Activated CD8-positive, alpha-beta memory T cell treated with anti-CD3 and anti-CD28 coated beads, Interleukin-2, amount 10 ng/mL, durations not matched to agents 7 days and 5 days (primary cell): ENCODE results near the gene PODXL2. TPM values are rescaled to one million over a fixed set of nuclear protein-coding genes. Genes with fewer than 3 reads are reported as not detected.
A peak's percentile ranks its signal among the peaks of the same experiment; 100 is the strongest.

Source experiments
- ATAC-seq: fragments of 150-1000 bp; cut with Tn5 transposase; one replicate; pipeline ENCODE4 v1.10.0; 2021; ENCODE audit warnings: moderate library complexity
- CTCF ChIA-PET: fragments of 350-600 bp; sonication (Branson Sonifier 250); formaldehyde crosslinking; loops from one replicate; lab custom pipeline; 2021; ENCODE audit warnings: antibody characterized with exemption; lab: Charles Lee
- DNase-seq: peaks from one replicate; pipeline ENCODE4 v3.0.0-alpha.2; 2020
- H3K27ac Mint-ChIP-seq: one replicate; pipeline ENCODE4 v1.8.0; 2021; ENCODE audit warnings: mild to moderate bottlenecking, mixed read lengths
- H3K27me3 Mint-ChIP-seq: one replicate; pipeline ENCODE4 v1.8.0; 2021; ENCODE audit warnings: mixed read lengths
- H3K36me3 Mint-ChIP-seq: one replicate; pipeline ENCODE4 v1.8.0; 2021; ENCODE audit warnings: mild to moderate bottlenecking, mixed read lengths
- H3K4me1 Mint-ChIP-seq: one replicate; pipeline ENCODE4 v1.8.0; 2021; ENCODE audit warnings: mixed read lengths
- H3K4me3 Mint-ChIP-seq: one replicate; pipeline ENCODE4 v1.8.0; 2021; ENCODE audit warnings: mild to moderate bottlenecking, moderate library complexity, mixed read lengths
- H3K9me3 Mint-ChIP-seq: one replicate; pipeline ENCODE4 v1.8.0; 2022; ENCODE audit warnings: low read depth, mixed read lengths
- total RNA-seq, 2 experiments: library from RNA; stranded (reverse); gene quantifications; one replicate each; pipeline ENCODE4 v1.2.3, GENCODE V29; 2021

PODXL2 gene
- total RNA-seq, 2 experiments from 2014 or later, result 1.4 to 2.2 TPM

- CTCF ChIA-PET, result interaction anchor here (0.9 to 1.5 kb wide), 2 partner anchors 37 to 143 kb away, joined by 3 to 4 read pairs; no protein-coding TSS in a partner anchor
- no peak for DNase-seq
- H3K9me3 Mint-ChIP-seq, result no peaks in the 10 kb centered on the region
- peaks cover under 1% of the 10 kb centered on the region for H3K4me1 Mint-ChIP-seq
- H3K27ac Mint-ChIP-seq, result no peak overlapping the region
- ATAC-seq, result no peak
- H3K36me3 Mint-ChIP-seq, result no peaks in the 10 kb centered on the region
- H3K27me3 Mint-ChIP-seq, result no peaks in the 10 kb centered on the region
- no peak overlapping the region for H3K4me3 Mint-ChIP-seq
Observed at GRCh38 chr3:127688416-127689265, 59.7 kb downstream of the PODXL2 start.

DNA sequence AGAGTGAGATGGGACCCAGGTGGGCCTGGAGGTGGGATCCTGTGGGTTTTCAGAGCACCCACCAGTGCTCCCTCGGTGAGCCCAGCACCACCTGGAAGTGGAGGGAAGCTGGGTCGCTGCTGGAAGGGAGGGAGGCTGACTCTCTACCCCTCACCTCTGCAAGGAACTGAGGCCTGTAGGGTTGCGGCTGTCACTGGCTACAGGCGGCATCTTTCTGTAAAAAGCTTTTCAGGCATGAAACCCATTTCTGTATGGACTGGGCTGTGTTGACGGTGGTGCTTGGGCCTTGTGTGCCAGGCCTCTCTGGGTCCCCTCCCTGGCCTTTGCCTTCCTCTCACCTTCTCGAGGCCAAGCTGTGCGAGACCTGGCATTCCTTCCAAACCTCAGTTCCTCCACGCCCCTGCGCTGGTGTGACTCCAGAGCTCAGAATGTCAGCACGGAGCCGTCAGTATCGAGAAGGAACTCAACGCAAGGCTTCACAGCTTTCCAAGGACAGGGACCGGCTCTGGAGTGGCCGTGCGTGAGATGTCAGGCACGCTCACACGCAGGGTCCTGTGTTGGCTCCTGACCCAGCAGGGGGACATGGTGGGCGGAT lies 60.4 kb downstream of the PODXL2 start:
- H3K4me3 Mint-ChIP-seq, result no peak overlapping the region
- H3K36me3 Mint-ChIP-seq, result no peaks in the 10 kb centered on the region
- no peaks in the 10 kb centered on the region for H3K4me1 Mint-ChIP-seq
- H3K27ac Mint-ChIP-seq, result no peak overlapping the region
- CTCF ChIA-PET, result interaction anchor here (0.9 to 1.5 kb wide), 2 partner anchors 38 to 143 kb away, joined by 3 to 4 read pairs; no protein-coding TSS in a partner anchor
- no peaks in the 10 kb centered on the region for H3K9me3 Mint-ChIP-seq
- ATAC-seq, result no peak
- no peaks in the 10 kb centered on the region for H3K27me3 Mint-ChIP-seq
- no peak for DNase-seq

GRCh38 chr3:127690106-127690505 lies 61.1 kb downstream of the PODXL2 start:
- ATAC-seq, result no peak
- CTCF ChIA-PET, result no interaction called here
- H3K4me3 Mint-ChIP-seq, result no peak overlapping the region
- DNase-seq, result no peak
- H3K27me3 Mint-ChIP-seq, result no peaks in the 10 kb centered on the region
- no peaks in the 10 kb centered on the region for H3K9me3 Mint-ChIP-seq
- H3K27ac Mint-ChIP-seq, result no peak overlapping the region
- H3K4me1 Mint-ChIP-seq, result no peaks in the 10 kb centered on the region
- no peaks in the 10 kb centered on the region for H3K36me3 Mint-ChIP-seq

- H3K4me3 Mint-ChIP-seq, result no peak overlapping the region
- peak; percentile 52 for ATAC-seq
- no peaks in the 10 kb centered on the region for H3K27me3 Mint-ChIP-seq
- no peak overlapping the region for H3K27ac Mint-ChIP-seq
- no peaks in the 10 kb centered on the region for H3K9me3 Mint-ChIP-seq
- no peaks in the 10 kb centered on the region for H3K36me3 Mint-ChIP-seq
- CTCF ChIA-PET, result interaction anchor here (1.0 to 1.2 kb wide), 3 partner anchors 42 to 141 kb away, joined by 3 to 5 read pairs (median 4); partner anchors contain the start of gene MCM2
- DNase-seq, result no peak
- no peaks in the 10 kb centered on the region for H3K4me1 Mint-ChIP-seq
Observed at GRCh38 chr3:127690823-127691452, 62.0 kb downstream of the PODXL2 start.

- ATAC-seq, result no peak
- H3K4me3 Mint-ChIP-seq, result no peak overlapping the region
- no peak overlapping the region for H3K27ac Mint-ChIP-seq
- no peaks in the 10 kb centered on the region for H3K4me1 Mint-ChIP-seq
- H3K36me3 Mint-ChIP-seq, result no peaks in the 10 kb centered on the region
- H3K27me3 Mint-ChIP-seq, result no peaks in the 10 kb centered on the region
- DNase-seq, result no peak
- CTCF ChIA-PET, result interaction anchor here (1.0 to 1.2 kb wide), 3 partner anchors 42 to 140 kb away, joined by 3 to 5 read pairs (median 4); partner anchors contain the start of gene MCM2
- H3K9me3 Mint-ChIP-seq, result no peaks in the 10 kb centered on the region
Observed at GRCh38 chr3:127691489-127691888, 62.5 kb downstream of the PODXL2 start.

DNA sequence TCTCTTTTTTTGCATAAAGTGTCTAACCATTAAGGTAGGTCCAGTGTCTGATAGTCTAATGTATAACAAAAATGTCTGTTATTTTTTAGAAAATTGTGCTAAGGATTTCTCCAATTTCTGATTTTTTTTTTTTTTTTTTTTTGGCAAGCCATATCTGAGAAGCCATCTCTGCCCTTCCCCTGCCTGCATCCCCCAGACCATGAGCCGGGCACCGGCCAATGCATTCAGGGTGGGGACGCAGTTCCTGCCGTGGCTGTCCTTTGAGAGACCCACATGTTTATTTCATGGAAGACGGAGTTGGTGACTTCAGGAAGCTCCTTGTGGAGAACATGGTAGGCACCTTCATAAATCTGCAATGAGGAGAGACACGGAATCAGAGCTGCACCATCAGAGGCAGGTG lies 63.0 kb downstream of the PODXL2 start:
- Mint-ChIP-seq H3K4me3 (no peak overlapping the region), H3K27me3 (no peaks in the 10 kb centered on the region), H3K9me3 (no peaks in the 10 kb centered on the region), H3K36me3 (no peaks in the 10 kb centered on the region), H3K4me1 (peaks cover 4% of the 10 kb centered on the region), H3K27ac (no peak overlapping the region)
- ATAC-seq (no peak), DNase-seq (no peak)
- CTCF ChIA-PET, result no interaction called here

- no peak overlapping the region for H3K27ac Mint-ChIP-seq
- DNase-seq, result no peak
- H3K4me3 Mint-ChIP-seq, result no peak overlapping the region
- CTCF ChIA-PET, result no interaction called here
- no peaks in the 10 kb centered on the region for H3K27me3 Mint-ChIP-seq
- H3K4me1 Mint-ChIP-seq, result peaks cover 8% of the 10 kb centered on the region
- ATAC-seq, result no peak
- H3K36me3 Mint-ChIP-seq, result no peaks in the 10 kb centered on the region
- no peaks in the 10 kb centered on the region for H3K9me3 Mint-ChIP-seq
Observed at GRCh38 chr3:127692501-127693335, 63.7 kb downstream of the PODXL2 start.

- DNase-seq (no peak), ATAC-seq (no peak)
- no peak overlapping the region for H3K4me3 Mint-ChIP-seq
- H3K27ac Mint-ChIP-seq, result no peak overlapping the region
- no peaks in the 10 kb centered on the region for H3K27me3 Mint-ChIP-seq
- CTCF ChIA-PET, result interaction anchor here (1.1 to 4.2 kb wide), 5 partner anchors 10 to 139 kb away, joined by 3 to 29 read pairs (median 5); no protein-coding TSS in a partner anchor
- peaks cover 8% of the 10 kb centered on the region for H3K4me1 Mint-ChIP-seq
- H3K36me3 Mint-ChIP-seq, result no peaks in the 10 kb centered on the region
- no peaks in the 10 kb centered on the region for H3K9me3 Mint-ChIP-seq
Observed at GRCh38 chr3:127693336-127693843, 64.4 kb downstream of the PODXL2 start.

- no peaks in the 10 kb centered on the region for H3K36me3 Mint-ChIP-seq
- H3K27ac Mint-ChIP-seq, result no peak overlapping the region
- DNase-seq (peak; percentile 66), ATAC-seq (peak; percentile 62)
- H3K4me1 Mint-ChIP-seq, result peaks cover 8% of the 10 kb centered on the region
- H3K27me3 Mint-ChIP-seq, result no peaks in the 10 kb centered on the region
- H3K9me3 Mint-ChIP-seq, result no peaks in the 10 kb centered on the region
- H3K4me3 Mint-ChIP-seq, result no peak overlapping the region
- CTCF ChIA-PET, result interaction anchor here (1.0 to 4.2 kb wide), 12 partner anchors 12 to 141 kb away, joined by 3 to 29 read pairs (median 5); partner anchors contain the start of gene TPRA1
Observed at GRCh38 chr3:127694467-127695215, 65.7 kb downstream of the PODXL2 start.

DNA sequence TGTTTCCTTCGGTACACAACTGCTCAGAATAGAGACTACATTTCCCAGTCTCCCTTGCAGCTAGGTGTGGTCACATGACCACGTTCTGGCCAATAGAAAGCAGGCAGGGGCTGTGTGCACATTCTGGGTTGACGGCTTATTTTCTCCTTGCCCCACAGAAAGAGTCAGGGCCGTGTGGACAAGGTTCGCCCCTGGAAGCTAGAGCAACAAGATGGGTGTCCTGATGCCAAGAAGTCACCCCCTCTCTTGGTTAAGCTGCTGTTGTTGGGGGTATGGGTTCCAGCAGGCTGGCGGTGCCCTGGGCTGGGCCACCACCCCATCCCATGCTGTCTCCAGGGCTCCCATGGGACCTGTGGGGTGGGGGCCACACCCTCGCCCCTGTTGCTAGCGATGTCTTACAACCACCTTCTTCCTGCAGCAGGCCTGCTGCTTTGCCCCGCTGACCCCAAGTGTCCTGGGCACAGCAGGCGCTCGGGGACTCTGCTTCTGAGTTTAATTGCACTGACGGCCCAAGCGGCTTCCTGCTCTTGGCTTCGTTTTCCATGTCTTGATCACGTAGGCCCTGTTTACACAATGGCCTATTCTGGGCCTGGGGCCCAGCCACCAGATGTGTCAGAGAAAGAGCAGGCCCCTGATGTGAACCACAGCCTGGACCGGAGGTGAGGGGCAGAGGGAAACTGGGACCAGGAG lies 68.7 kb downstream of the PODXL2 start:
- CTCF ChIA-PET, result interaction anchor here (0.7 to 4.2 kb wide), 9 partner anchors 9 to 436 kb away, joined by 3 to 29 read pairs (median 4); partner anchors contain the start of gene ABTB1
- Mint-ChIP-seq H3K36me3 (no peaks in the 10 kb centered on the region), H3K27ac (no peak overlapping the region), H3K9me3 (no peaks in the 10 kb centered on the region), H3K4me1 (peaks cover 8% of the 10 kb centered on the region), H3K27me3 (no peaks in the 10 kb centered on the region), H3K4me3 (no peak overlapping the region)
- DNase-seq (peak; percentile 76), ATAC-seq (peak; percentile 85)

- H3K27me3 Mint-ChIP-seq, result no peaks in the 10 kb centered on the region
- DNase-seq (no peak), ATAC-seq (no peak)
- H3K9me3 Mint-ChIP-seq, result no peaks in the 10 kb centered on the region
- H3K27ac Mint-ChIP-seq, result no peak overlapping the region
- H3K4me1 Mint-ChIP-seq, result peaks cover 8% of the 10 kb centered on the region
- H3K4me3 Mint-ChIP-seq, result no peak overlapping the region
- no peaks in the 10 kb centered on the region for H3K36me3 Mint-ChIP-seq
- CTCF ChIA-PET, result interaction anchor here (1.4 to 1.7 kb wide), 2 partner anchors 8 to 123 kb away, joined by 3 to 4 read pairs; no protein-coding TSS in a partner anchor
Observed at GRCh38 chr3:127698286-127698685, 69.3 kb downstream of the PODXL2 start.
